ENCODE measurements around the gene CAMKV.

DNA sequence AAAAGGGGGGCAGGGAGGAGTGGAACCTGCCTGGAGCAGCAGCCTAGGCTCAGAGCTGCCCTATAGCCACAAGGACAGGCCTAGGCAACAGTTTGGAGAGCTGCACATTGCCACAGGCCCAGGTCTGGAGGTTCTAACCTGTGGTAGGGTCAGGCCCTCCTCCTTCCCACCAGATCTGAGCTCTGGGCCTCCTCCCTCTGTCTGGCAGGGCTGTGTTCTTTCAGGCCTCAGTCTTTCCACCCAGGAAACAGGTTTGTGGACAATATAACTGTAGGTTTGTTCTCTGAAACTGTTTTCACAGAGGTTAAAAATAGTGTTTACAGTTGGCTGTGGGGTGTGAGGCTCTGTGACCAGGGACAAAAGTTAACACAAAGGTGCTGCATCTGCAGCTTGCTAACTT lies 9.0 kb upstream of the CAMKV start:
- TF ChIP-seq CREB1 (IDR thresholded peaks at IDR 0.05) (no peak), ZNF274 (IDR thresholded peaks at IDR 0.05; ENCODE audit: borderline replicate concordance, extremely low read depth, low read length) (no peak), TAF7 (optimal IDR thresholded peaks at IDR 0.05; ENCODE audit: borderline replicate concordance, low read depth, low read length) (no peak), RXRA (IDR thresholded peaks at IDR 0.05; ENCODE audit: insufficient read depth, low read depth, low read length) (no peak), SP4 (IDR thresholded peaks at IDR 0.05; ENCODE audit: low read length) (no peak), RAD21 (IDR thresholded peaks at IDR 0.05 in 1 of 2, conservative IDR thresholded peaks at IDR 0.05 in 1 of 2; ENCODE audit: low read depth in 2 of 2, low read length in 2 of 2) (no peak), TCF12 (IDR thresholded peaks at IDR 0.05; ENCODE audit: low read depth, low read length) (no peak), SUZ12 (IDR thresholded peaks at IDR 0.05; ENCODE audit: low read length) (no peak), JUN (IDR thresholded peaks at IDR 0.05; ENCODE audit: low read depth, low read length) (no peak), RBBP5 (IDR thresholded peaks at IDR 0.05; ENCODE audit: borderline replicate concordance, low read depth, low read length) (no peak), YY1 (IDR thresholded peaks at IDR 0.05; ENCODE audit: low read depth, low read length) (no peak), POLR2A (IDR thresholded peaks at IDR 0.05; ENCODE audit: control extremely low read depth in 1 of 2, low read depth in 2 of 2, low read length in 2 of 2) (no peak)
- TF ChIP-seq, protein P1, sequence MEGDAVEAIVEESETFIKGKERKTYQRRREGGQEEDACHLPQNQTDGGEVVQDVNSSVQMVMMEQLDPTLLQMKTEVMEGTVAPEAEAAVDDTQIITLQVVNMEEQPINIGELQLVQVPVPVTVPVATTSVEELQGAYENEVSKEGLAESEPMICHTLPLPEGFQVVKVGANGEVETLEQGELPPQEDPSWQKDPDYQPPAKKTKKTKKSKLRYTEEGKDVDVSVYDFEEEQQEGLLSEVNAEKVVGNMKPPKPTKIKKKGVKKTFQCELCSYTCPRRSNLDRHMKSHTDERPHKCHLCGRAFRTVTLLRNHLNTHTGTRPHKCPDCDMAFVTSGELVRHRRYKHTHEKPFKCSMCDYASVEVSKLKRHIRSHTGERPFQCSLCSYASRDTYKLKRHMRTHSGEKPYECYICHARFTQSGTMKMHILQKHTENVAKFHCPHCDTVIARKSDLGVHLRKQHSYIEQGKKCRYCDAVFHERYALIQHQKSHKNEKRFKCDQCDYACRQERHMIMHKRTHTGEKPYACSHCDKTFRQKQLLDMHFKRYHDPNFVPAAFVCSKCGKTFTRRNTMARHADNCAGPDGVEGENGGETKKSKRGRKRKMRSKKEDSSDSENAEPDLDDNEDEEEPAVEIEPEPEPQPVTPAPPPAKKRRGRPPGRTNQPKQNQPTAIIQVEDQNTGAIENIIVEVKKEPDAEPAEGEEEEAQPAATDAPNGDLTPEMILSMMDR (IDR thresholded peaks at IDR 0.05; ENCODE audit: control extremely low read depth in 1 of 3, insufficient read depth in 1 of 3, low read depth in 1 of 3, low read length in 3 of 3): no peak
- TF ChIP-seq, protein P2, sequence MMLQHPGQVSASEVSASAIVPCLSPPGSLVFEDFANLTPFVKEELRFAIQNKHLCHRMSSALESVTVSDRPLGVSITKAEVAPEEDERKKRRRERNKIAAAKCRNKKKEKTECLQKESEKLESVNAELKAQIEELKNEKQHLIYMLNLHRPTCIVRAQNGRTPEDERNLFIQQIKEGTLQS (IDR thresholded peaks at IDR 0.05; ENCODE audit: insufficient read depth, low read depth, low read length): no peak
